HG02759 (cell line): ENCODE results near the gene NFIL3.

Experiments used
- ATAC-seq: cut with Tn5 transposase; IDR thresholded peaks from one replicate; pipeline ENCODE4 v1.9.1; 2021; ENCODE audit warnings: mild to moderate bottlenecking, moderate library complexity; ENCODE audit not compliant: unreplicated experiment

The NFIL3 gene

GRCh38 chr9:91361291-91362050 is 62.2 kb downstream of the NFIL3 start, which contains the start of gene AUH:
AUH (minus strand) TSS chr9:91361918; CDS start chr9:91361889, 29 bp downstream.
- ATAC-seq: peak; percentile 91

- ATAC-seq: no peak
Measured at GRCh38 chr9:91360551-91361290, 62.9 kb downstream of the NFIL3 start.

- ATAC-seq: no peak
Measured at GRCh38 chr9:91359734-91360470, 63.7 kb downstream of the NFIL3 start.

GRCh38 chr9:91359083-91359482 is 64.5 kb downstream of the NFIL3 start:
- ATAC-seq: no peak
